ENCODE measurements around the gene GAD1.
A peak's percentile ranks its signal among the peaks of the same experiment; 100 is the strongest.

GAD1 gene

GRCh38 chr2:170846314-170846713 is 29.6 kb downstream of the GAD1 start:
- DNase-seq, result no peak

GRCh38 chr2:170847716-170848115 is 31.0 kb downstream of the GAD1 start:
- no peak for DNase-seq

- DNase-seq, result no peak
Observed at GRCh38 chr2:170848587-170848986, 31.9 kb downstream of the GAD1 start.

- no peak for DNase-seq
Observed at GRCh38 chr2:170850251-170850650, 33.6 kb downstream of the GAD1 start.

- DNase-seq, result no peak
Observed at GRCh38 chr2:170851635-170852034, 34.9 kb downstream of the GAD1 start.

GRCh38 chr2:170856066-170856465 is 39.4 kb downstream of the GAD1 start:
- DNase-seq, result no peak

- DNase-seq, result no peak
Observed at GRCh38 chr2:170862286-170862902, 45.7 kb downstream of the GAD1 start.

- DNase-seq, result no peak
Observed at GRCh38 chr2:170863087-170863486, 46.4 kb downstream of the GAD1 start.

GRCh38 chr2:170869036-170869435 is 52.3 kb downstream of the GAD1 start:
- no peak for DNase-seq

GRCh38 chr2:170869461-170869860 is 52.8 kb downstream of the GAD1 start:
- no peak for DNase-seq

- peak; percentile 83 to 85 for DNase-seq
Observed at GRCh38 chr2:170873035-170873692, 56.5 kb downstream of the GAD1 start.

- DNase-seq, result no peak
Observed at GRCh38 chr2:170878066-170878465, 61.4 kb downstream of the GAD1 start.

GRCh38 chr2:170878505-170878904 is 61.8 kb downstream of the GAD1 start:
- no peak for DNase-seq

- DNase-seq, result no peak
Observed at GRCh38 chr2:170881840-170882239, 65.2 kb downstream of the GAD1 start.

- DNase-seq, result no peak
Observed at GRCh38 chr2:170882758-170883157, 66.1 kb downstream of the GAD1 start.

GRCh38 chr2:170883683-170884082 is 67.0 kb downstream of the GAD1 start:
- DNase-seq, result no peak

- no peak for DNase-seq
Observed at GRCh38 chr2:170885130-170885791, 68.6 kb downstream of the GAD1 start.

- no peak for DNase-seq
Observed at GRCh38 chr2:170886386-170886785, 69.7 kb downstream of the GAD1 start.

GRCh38 chr2:170887496-170887895 is 70.8 kb downstream of the GAD1 start:
- DNase-seq, result no peak

GRCh38 chr2:170887896-170888295 is 71.2 kb downstream of the GAD1 start:
- no peak for DNase-seq

GRCh38 chr2:170891893-170892292 is 75.2 kb downstream of the GAD1 start:
- no peak for DNase-seq

GRCh38 chr2:170892391-170892951 is 75.8 kb downstream of the GAD1 start:
- no peak for DNase-seq

GRCh38 chr2:170895023-170895757 is 78.5 kb downstream of the GAD1 start:
- no peak for DNase-seq

Data from activated CD4-positive, alpha-beta T cell treated with anti-CD3 and anti-CD28 coated beads, Interleukin-2, amount 50 U/mL, for 48 hours (primary cell).